ENCODE data around the gene SPRYD3.

Gene SPRYD3

GRCh38 chr12:53120685-53121525 lies 41.7 kb upstream of the SPRYD3 start:
- Histone ChIP-seq H3K27me3 (ENCODE audit: insufficient read depth, low read depth, severe bottlenecking) (no peaks in the 10 kb centered on the region), H3K36me3 (no peaks in the 10 kb centered on the region), H3K9me3 (ENCODE audit: severe bottlenecking) (no peaks in the 10 kb centered on the region), H3K27ac (no peak overlapping the region; the same call in 1 of the 2 replicates), H3K4me3 (ENCODE audit: low read depth, low read length) (no peak overlapping the region)
- TF ChIP-seq CTCF (IDR thresholded peaks at IDR 0.05; ENCODE audit: low read depth, low read length): no peak
- DNase-seq: no peak

- Histone ChIP-seq H3K9me3 (ENCODE audit: severe bottlenecking) (no peaks in the 10 kb centered on the region), H3K27me3 (ENCODE audit: insufficient read depth, low read depth, severe bottlenecking) (no peaks in the 10 kb centered on the region), H3K27ac (no peak overlapping the region), H3K36me3 (no peaks in the 10 kb centered on the region), H3K4me3 (ENCODE audit: low read depth, low read length) (no peak overlapping the region)
- no peak for DNase-seq
- no peak for TF ChIP-seq CTCF (IDR thresholded peaks at IDR 0.05; ENCODE audit: low read depth, low read length)
These were observed 39.6 kb upstream of the SPRYD3 start for GRCh38 chr12:53118751-53119300.

GRCh38 chr12:53115891-53116648 lies 36.9 kb upstream of the SPRYD3 start:
- no peak for TF ChIP-seq CTCF (IDR thresholded peaks at IDR 0.05; ENCODE audit: low read depth, low read length)
- H3K4me3 ChIP-seq (ENCODE audit: low read depth, low read length): no peak overlapping the region
- no peak for DNase-seq

GRCh38 chr12:53115112-53115890 lies 36.1 kb upstream of the SPRYD3 start:
- no peak for TF ChIP-seq CTCF (IDR thresholded peaks at IDR 0.05; ENCODE audit: low read depth, low read length)
- no peak for DNase-seq
- no peak overlapping the region for H3K4me3 ChIP-seq (ENCODE audit: low read depth, low read length)
- no peaks in the 10 kb centered on the region for H3K27me3 ChIP-seq (ENCODE audit: insufficient read depth, low read depth, severe bottlenecking)
- no peaks in the 10 kb centered on the region for H3K36me3 ChIP-seq
- H3K9me3 ChIP-seq (ENCODE audit: severe bottlenecking): no peaks in the 10 kb centered on the region
- no peak overlapping the region for H3K27ac ChIP-seq

More at GRCh38 chr12:53115891-53116648, 36.9 kb upstream of the SPRYD3 start:
- H3K27me3 ChIP-seq (ENCODE audit: insufficient read depth, low read depth, severe bottlenecking): no peaks in the 10 kb centered on the region
- H3K9me3 ChIP-seq (ENCODE audit: severe bottlenecking): no peaks in the 10 kb centered on the region
- H3K27ac ChIP-seq: no peak overlapping the region
- H3K36me3 ChIP-seq: no peaks in the 10 kb centered on the region

- Histone ChIP-seq H3K36me3 (no peaks in the 10 kb centered on the region), H3K9me3 (ENCODE audit: severe bottlenecking) (no peaks in the 10 kb centered on the region), H3K27me3 (ENCODE audit: insufficient read depth, low read depth, severe bottlenecking) (no peaks in the 10 kb centered on the region), H3K4me3 (ENCODE audit: low read depth, low read length) (no peak overlapping the region), H3K27ac (peak overlapping the region; percentile 62)
- TF ChIP-seq CTCF (IDR thresholded peaks at IDR 0.05; ENCODE audit: low read depth, low read length): no peak
- no peak for DNase-seq
These were observed 34.8 kb upstream of the SPRYD3 start for GRCh38 chr12:53113951-53114350.
